Measurements from ENCODE around the gene C5orf46.

The C5orf46 gene

DNA sequence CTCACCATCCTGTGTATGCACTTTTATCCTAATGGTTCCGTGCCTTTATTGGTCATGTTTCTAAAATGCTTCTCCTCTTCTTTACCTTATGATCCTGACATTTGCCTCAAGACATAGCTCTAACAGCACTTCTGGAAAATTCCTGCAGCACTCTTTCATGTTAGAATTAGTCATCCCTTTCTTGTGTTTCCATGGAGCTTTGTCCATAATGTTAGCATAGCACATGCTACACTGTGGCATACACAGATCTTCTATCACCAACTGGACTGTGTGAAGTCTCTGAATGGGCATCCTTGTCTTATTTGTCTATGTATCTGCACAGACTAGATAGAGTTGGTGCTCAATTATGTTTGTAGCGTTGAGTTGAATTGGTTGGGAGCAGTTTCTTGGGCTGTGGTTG is 25.9 kb downstream of the C5orf46 start:
- no peak overlapping the region for H3K4me3 ChIP-seq (ENCODE audit: low read depth in 1 of 2, low read length in 2 of 2)
- H3K36me3 ChIP-seq (ENCODE audit: insufficient read depth, low read length), result no peaks in the 10 kb centered on the region
- H3K4me2 ChIP-seq (ENCODE audit: insufficient read depth, low read length), result no peak overlapping the region
- no peaks in the 10 kb centered on the region for H3K9me3 ChIP-seq (ENCODE audit: insufficient read depth, low read length, severe bottlenecking)
- no peak overlapping the region for H3K9ac ChIP-seq (ENCODE audit: low read depth, low read length)
- H3K4me1 ChIP-seq (ENCODE audit: insufficient read depth, low read length), result no peaks in the 10 kb centered on the region
- no peak overlapping the region for H3K27ac ChIP-seq (ENCODE audit: low read length)
- no peak overlapping the region for H2AFZ ChIP-seq (ENCODE audit: low read depth, low read length)
- H4K20me1 ChIP-seq (ENCODE audit: insufficient read depth, low read length), result no peaks in the 10 kb centered on the region
- no peak for TF ChIP-seq EZH2 (IDR thresholded peaks at IDR 0.05; ENCODE audit: borderline replicate concordance, low read depth, low read length, severe bottlenecking)
- TF ChIP-seq, protein P1, sequence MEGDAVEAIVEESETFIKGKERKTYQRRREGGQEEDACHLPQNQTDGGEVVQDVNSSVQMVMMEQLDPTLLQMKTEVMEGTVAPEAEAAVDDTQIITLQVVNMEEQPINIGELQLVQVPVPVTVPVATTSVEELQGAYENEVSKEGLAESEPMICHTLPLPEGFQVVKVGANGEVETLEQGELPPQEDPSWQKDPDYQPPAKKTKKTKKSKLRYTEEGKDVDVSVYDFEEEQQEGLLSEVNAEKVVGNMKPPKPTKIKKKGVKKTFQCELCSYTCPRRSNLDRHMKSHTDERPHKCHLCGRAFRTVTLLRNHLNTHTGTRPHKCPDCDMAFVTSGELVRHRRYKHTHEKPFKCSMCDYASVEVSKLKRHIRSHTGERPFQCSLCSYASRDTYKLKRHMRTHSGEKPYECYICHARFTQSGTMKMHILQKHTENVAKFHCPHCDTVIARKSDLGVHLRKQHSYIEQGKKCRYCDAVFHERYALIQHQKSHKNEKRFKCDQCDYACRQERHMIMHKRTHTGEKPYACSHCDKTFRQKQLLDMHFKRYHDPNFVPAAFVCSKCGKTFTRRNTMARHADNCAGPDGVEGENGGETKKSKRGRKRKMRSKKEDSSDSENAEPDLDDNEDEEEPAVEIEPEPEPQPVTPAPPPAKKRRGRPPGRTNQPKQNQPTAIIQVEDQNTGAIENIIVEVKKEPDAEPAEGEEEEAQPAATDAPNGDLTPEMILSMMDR (IDR thresholded peaks at IDR 0.05; ENCODE audit: borderline replicate concordance, extremely low read depth, low read length, poor library complexity, severe bottlenecking), result no peak
- ATAC-seq (ENCODE audit: insufficient read depth, low read depth), result no peak
- H3K27me3 ChIP-seq (ENCODE audit: insufficient read depth, low read length, poor library complexity), result peaks cover 3% of the 10 kb centered on the region
- no peaks in the 10 kb centered on the region for H3K79me2 ChIP-seq (ENCODE audit: insufficient read depth, low read length)
- no peak for DNase-seq

DNA sequence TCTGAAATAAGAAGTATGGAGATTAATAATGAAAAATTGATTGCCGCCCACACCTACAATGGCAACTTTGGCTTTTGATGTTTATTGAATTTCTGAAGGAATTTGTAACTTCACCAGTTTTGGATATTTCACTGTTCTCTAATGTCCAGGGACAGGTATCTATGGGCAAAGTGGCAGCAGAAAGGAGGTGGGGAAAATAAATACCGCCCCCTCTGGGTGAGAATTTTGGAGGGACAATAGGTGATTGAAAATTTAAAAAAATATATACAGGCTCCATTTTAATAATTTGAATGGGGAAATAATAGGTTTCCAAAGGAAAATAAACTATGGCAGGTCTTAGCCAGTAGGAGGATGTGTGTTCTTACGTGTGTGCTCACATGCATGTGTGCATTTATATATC is 26.6 kb downstream of the C5orf46 start:
- Histone ChIP-seq H3K4me1 (ENCODE audit: insufficient read depth, low read length) (no peaks in the 10 kb centered on the region), H3K9me3 (ENCODE audit: insufficient read depth, low read length, severe bottlenecking) (no peaks in the 10 kb centered on the region), H3K27me3 (ENCODE audit: insufficient read depth, low read length, poor library complexity) (peaks cover 3% of the 10 kb centered on the region), H2AFZ (ENCODE audit: low read depth, low read length) (no peak overlapping the region), H4K20me1 (ENCODE audit: insufficient read depth, low read length) (no peaks in the 10 kb centered on the region), H3K27ac (ENCODE audit: low read length) (no peak overlapping the region), H3K9ac (ENCODE audit: low read depth, low read length) (no peak overlapping the region), H3K79me2 (ENCODE audit: insufficient read depth, low read length) (no peaks in the 10 kb centered on the region), H3K4me3 (ENCODE audit: low read depth in 1 of 2, low read length in 2 of 2) (no peak overlapping the region), H3K36me3 (ENCODE audit: insufficient read depth, low read length) (no peaks in the 10 kb centered on the region), H3K4me2 (ENCODE audit: insufficient read depth, low read length) (no peak overlapping the region)
- ATAC-seq (ENCODE audit: insufficient read depth, low read depth) (no peak), DNase-seq (no peak)
- TF ChIP-seq, protein P1 (IDR thresholded peaks at IDR 0.05; ENCODE audit: borderline replicate concordance, extremely low read depth, low read length, poor library complexity, severe bottlenecking), result no peak
- no peak for TF ChIP-seq EZH2 (IDR thresholded peaks at IDR 0.05; ENCODE audit: borderline replicate concordance, low read depth, low read length, severe bottlenecking)

DNA sequence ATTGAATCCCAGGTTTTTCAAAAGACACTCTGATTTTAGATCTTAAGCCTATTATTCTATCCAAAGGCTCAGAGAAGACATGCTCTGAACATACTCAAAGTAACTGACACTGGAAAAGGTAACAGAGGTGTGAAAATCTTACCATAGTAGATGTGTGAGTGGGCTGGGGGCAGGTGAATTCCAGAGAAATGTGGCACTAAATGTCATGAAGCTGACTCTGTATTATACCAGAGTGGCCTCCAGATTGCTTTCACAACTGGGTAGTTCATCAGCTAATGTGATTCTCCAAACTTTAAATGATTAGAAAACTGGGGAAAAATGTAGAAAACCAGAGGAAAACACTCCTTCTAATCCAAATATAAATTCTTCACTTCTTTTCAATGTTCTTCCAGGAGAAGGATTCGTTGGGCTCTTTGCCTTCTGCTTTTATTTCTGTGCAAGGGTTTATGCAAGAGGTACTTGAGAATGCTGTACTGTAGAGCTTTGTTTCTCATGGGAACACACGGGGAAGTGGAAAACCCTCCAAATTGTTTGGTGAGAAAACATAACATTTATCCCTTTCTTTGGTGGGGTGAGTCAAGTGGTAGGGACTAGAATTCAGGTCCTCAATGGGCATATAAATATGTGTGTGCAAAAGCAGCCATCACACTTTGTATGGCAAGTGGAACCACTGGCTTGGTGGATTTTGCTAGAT is 28.1 kb downstream of the C5orf46 start, which contains the start of gene SCGB3A2:
Gene SCGB3A2, plus strand, starts transcription at position 646 of the 694 bp plus-strand sequence. CDS start 93 bp downstream, outside the sequence.
- no peaks in the 10 kb centered on the region for H3K9me3 ChIP-seq (ENCODE audit: insufficient read depth, low read length, severe bottlenecking)
- ATAC-seq (ENCODE audit: insufficient read depth, low read depth), result no peak
- H3K4me2 ChIP-seq (ENCODE audit: insufficient read depth, low read length), result no peak within 1 kb of the TSS
- H3K27me3 ChIP-seq (ENCODE audit: insufficient read depth, low read length, poor library complexity), result peaks cover 3% of the 10 kb centered on the region
- TF ChIP-seq, protein P1 (IDR thresholded peaks at IDR 0.05; ENCODE audit: borderline replicate concordance, extremely low read depth, low read length, poor library complexity, severe bottlenecking), result no peak
- no peak within 1 kb of the TSS for H2AFZ ChIP-seq (ENCODE audit: low read depth, low read length)
- no peak for DNase-seq
- no peak within 1 kb of the TSS for H3K9ac ChIP-seq (ENCODE audit: low read depth, low read length)
- H3K4me1 ChIP-seq (ENCODE audit: insufficient read depth, low read length), result no peaks in the 10 kb centered on the region
- H3K79me2 ChIP-seq (ENCODE audit: insufficient read depth, low read length), result no peaks in the 10 kb centered on the region
- H3K27ac ChIP-seq (ENCODE audit: low read length), result no peak within 1 kb of the TSS
- no peaks in the 10 kb centered on the region for H3K36me3 ChIP-seq (ENCODE audit: insufficient read depth, low read length)
- H3K4me3 ChIP-seq (ENCODE audit: low read depth in 1 of 2, low read length in 2 of 2), result no peak within 1 kb of the TSS
- H4K20me1 ChIP-seq (ENCODE audit: insufficient read depth, low read length), result no peaks in the 10 kb centered on the region
